Neural progenitor cell (in vitro differentiated cells): Measurements from ENCODE around the gene KCNH1.

Experiments
- CTCF ChIP-seq: fragments of 200-600 bp; sonication (generic); IDR thresholded peaks from 2 replicates; pipeline ENCODE4 v1.5.1; 2017; ENCODE audit warnings: antibody characterized with exemption, mild to moderate bottlenecking
- EZH2 ChIP-seq: fragments of 200-600 bp; sonication (generic); IDR thresholded peaks from 2 replicates; pipeline ENCODE4 v1.6.1; 2017; ENCODE audit warnings: antibody characterized with exemption, mild to moderate bottlenecking, moderate library complexity
- EZH2phosphoT487 ChIP-seq: fragments of 200-600 bp; sonication (generic); IDR thresholded peaks from 2 replicates; pipeline ENCODE4 v1.6.1; 2017; ENCODE audit warnings: antibody characterized with exemption

- TF ChIP-seq CTCF = no peak
- no peak for TF ChIP-seq EZH2
- TF ChIP-seq EZH2phosphoT487 = no peak
Measured at GRCh38 chr1:210709701-210710100, 424.2 kb downstream of the KCNH1 start.
